NB4 (cell line): Measurements from ENCODE around the gene GDI2.

Experiments used
- CTCF ChIP-seq: IDR thresholded peaks from one replicate; pipeline ENCODE4 v1.5.1; 2012; ENCODE audit warnings: low read depth, low read length
- MAX ChIP-seq: IDR thresholded peaks from 2 replicates; pipeline ENCODE4 v1.6.1; 2011; ENCODE audit warnings: low read depth, low read length
- POLR2A ChIP-seq: IDR thresholded peaks from 2 replicates; pipeline ENCODE4 v1.6.1; 2011; ENCODE audit warnings: mild to moderate bottlenecking; ENCODE audit not compliant: insufficient read length; ENCODE audit errors: extremely low read depth

DNA sequence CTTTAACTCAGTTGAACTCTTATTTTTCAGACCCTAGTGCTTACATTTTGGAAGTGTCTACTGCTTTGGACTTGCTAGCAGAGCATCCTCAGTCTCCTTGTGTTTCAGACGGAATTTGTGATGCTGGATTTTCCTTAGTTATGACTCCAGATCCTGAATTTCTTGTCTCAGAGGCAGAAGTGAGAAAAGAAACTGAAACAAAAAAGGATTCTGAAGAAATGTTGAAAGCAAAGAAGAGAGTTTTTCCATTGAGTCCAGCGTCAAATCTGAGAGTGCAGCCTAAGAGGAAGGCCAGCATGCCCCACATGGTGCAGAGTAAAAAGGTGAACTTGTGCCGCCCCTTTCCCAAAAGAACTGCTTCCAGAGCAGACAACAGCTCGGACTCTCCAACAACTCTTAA lies 82.5 kb downstream of the GDI2 start:
- no peak for TF ChIP-seq CTCF
- no peak for TF ChIP-seq POLR2A
- TF ChIP-seq MAX, result no peak
